GM19043 (cell line): ENCODE data around the gene TNIK.

Source experiments
- ATAC-seq: cut with Tn5 transposase; IDR thresholded peaks from one replicate; pipeline ENCODE4 v1.9.1; 2021; ENCODE audit warnings: low read depth; ENCODE audit not compliant: unreplicated experiment

TNIK gene

DNA sequence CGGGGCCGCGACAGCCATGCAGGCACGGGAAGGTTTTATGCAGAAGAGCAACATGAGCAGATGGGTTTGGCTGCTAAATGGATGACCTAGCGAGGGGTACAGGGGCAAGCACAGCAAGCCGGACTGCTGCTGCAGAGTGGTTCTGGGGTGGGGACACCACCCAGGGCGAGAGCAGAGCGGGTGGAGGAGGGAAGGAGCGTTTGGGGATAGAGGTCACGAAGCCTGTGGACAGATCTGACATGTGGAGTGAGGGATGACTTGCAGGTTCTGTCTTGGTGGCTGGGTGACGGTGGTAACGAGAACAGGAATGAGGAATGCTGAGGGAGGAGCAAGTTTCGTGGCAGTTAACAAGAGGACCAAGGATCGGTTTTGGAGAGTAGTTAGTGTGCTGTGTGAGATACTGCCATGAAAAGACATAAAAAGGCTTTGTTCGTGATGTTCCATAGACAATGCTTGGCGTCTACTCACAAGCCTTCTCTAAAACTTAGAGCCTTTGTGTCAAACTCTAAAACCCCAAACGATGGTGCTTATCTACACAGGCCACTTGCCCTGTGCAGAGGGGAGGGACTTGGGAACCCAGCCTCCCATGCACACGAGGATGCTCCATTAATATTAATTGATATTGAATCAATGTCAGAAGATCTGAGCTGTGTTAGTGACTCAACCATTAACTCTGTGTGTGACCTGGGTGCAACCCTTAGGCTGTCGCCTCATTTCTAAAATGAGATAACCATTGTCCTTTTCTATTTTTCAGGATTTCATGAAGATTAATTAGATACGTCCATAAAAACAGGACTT is 301.0 kb downstream of the TNIK start:
- no peak for ATAC-seq

DNA sequence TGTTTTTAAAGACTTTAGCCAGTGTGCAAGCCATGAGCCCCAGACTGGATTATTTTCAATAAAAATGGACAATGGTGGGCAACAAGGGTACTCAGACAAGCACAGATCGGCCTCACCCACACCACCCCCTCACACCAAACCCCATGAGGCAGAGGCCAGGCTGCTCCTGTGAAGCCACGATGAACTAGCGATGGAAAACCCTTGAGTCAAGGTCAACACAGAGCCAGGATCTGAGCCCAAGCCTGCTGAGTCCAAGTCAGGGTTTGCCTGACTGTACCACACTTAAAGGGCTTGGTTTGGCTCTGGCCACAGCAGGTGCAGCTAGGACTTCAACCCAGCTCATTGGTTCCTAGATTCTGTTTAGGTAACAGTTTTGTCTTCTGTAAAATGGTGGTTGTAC is 302.2 kb downstream of the TNIK start:
- ATAC-seq, result no peak

DNA sequence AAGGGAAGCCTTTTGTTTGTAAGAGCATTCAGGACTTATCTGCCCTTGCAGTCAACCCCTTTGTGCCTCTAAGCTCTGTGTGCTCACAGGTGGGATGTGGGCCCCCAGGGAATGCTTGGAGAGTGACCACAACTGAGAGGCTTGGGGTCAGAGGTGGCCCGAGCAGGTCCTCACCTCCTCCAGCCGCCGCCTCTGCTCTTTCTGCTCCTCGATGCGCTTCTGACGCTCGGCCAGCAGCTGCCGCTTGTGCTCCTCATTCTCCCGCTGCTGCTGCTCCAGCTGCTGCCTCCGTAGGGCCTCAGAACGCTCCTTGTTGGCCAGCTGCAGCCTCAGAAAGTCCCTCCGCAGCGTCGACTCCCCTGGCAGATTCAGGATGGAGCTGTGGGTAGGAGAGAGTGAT is 302.9 kb downstream of the TNIK start:
- ATAC-seq, result no peak

DNA sequence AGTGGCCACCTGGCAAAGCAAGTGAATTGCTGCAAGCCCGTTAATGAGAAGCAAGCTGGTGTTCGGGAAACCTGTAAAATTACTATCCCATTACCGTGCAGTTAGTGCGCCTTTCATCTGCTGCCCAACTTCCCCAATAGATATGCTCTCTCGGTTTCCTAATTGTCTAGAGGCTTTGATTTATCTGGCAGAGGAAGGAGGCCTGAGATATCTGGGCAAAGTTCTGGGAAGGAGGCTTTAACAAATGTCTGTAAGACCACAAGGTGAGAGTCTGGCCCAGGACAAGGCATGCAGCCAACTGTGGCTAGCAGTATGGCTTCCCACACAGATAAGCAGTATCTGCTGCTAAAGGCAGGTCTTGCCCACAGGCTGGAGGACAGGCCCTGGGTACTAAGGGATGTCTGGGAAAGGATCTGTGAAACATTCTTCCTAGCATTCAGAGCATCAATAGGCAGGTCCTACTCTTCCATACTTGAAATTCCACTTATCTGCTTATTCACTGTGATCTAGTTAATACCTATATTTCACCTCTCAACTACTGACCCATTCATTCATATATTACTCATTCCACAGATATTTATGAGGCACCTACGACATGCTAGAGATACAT is 303.7 kb downstream of the TNIK start:
- no peak for ATAC-seq

DNA sequence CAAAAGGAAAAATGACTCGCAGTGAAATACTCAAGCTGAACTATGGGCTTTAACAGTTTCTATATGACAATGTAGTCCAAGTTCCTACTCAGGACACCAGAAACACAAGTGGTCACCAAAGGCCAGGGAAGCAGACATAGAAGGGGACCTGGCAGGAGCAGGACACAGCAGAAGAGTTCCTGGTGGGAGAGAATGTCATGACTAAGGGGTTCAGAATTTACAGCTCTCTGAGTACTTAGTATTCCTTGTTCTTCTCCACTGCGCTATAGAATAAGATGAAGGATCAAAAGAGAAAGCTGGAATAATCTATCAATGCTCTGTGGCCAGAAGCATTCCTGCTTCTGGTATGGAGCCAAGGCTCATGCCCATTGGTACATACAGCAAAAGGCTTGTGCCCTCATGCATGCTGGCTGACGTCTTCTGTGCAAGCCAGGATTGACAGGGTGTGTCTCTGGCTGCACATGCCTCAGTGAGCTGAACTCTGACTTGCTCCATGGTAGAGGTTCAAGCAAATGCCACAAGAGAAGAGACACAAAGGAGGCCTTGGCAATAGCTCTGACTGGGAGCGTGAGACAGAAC is 305.0 kb downstream of the TNIK start:
- ATAC-seq, result no peak

DNA sequence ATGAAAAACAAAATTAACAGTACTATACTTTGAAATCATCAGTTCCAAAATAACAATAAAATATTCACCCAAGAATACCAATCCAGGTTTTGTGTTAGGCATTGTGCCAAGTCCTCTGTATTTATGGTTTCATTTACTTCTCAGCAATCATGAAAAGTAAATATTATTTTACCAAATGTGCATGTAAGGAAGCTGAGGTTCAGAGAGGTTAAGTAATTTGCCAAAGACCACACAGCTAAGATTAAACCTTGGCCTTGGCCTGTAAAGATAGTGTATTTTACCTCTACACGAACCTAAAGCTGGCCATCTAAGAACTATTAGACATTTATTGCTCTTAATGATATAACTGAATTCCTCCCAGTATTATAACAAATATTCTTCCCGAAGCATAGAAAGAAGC is 309.3 kb downstream of the TNIK start:
- no peak for ATAC-seq

DNA sequence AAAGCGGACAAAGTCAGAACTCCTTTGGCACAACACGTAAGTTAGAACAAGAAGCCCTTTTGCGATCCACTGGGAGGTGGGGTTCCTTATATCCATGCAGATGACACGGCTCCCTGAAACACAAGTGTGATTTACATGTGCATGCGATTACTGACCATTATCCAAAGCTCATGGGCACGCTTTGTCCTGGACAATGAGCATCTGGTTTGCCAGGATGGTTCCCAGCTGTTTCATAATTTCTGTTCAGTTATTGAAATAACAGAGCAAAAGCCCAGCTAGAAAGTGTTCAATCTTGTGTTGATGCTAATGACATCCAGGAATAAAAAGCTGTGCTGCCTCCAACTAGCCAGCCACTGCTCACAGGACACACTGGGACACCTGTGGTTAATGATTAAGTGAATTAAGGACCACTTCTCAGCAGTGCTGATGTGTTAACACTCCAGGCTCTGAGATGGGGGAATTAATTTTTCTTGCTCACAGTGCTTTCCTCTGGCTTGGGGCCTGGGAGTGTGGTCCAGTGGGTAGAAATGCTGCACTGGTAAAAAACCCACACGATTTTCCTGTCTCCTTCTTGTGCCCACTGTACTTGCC is 310.6 kb downstream of the TNIK start:
- ATAC-seq, result no peak

DNA sequence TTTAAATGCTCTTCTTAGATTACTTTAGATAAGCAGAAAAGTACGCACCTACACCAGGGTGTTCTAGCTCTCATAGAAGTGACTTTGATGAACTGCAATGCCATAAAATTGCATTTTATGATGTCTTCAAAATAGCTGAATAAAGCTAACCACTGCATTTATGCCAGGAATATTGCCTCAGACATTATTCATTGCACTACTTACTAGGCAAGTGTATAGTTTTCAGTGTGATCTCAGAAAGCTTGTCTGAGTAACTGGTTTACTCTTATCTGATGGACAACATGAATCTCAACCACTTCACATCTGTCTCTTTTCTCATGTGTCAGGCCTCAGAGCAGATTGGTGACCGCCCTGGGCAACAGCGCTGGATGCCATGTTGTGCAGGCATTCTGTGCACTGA is 314.4 kb downstream of the TNIK start:
- no peak for ATAC-seq

DNA sequence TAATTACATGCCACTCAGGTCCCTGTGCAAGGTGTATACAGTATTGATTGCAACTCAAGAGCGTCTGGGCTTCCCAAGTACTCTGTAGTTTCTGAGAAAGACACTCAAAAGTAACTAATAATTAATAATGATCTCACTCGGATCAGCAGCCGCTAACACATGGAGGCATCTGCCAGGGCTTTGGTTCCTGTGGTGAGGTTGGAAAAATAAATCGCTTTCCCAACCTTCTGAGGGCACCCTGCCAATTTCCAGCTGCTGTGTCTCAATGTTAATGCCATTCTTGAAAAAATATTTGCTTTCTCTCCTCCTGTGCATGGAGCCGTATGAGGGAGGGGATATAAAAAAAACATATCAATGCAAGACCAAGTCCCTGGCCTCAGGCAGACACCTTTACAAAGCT is 317.2 kb downstream of the TNIK start:
- ATAC-seq, result no peak

DNA sequence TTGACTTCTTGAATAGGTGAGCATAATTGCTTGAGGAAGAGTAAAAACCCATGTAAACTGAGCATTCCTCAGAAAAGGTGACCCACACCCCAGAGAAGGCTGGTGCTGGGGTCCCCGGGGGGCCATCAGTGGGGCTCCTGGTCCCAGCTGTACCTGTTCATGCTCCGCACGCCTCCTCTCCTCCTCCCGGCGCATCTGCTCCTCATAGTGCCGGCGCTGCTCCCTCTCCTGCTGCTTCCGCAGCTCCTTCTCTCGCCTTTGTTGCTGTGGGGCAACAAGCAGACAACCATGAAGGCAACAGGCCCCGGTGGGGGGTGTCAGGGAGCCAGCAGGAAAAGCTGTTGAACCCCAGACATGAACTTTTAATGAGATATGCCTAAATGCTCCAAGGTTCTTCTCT is 320.0 kb downstream of the TNIK start:
- ATAC-seq, result no peak

DNA sequence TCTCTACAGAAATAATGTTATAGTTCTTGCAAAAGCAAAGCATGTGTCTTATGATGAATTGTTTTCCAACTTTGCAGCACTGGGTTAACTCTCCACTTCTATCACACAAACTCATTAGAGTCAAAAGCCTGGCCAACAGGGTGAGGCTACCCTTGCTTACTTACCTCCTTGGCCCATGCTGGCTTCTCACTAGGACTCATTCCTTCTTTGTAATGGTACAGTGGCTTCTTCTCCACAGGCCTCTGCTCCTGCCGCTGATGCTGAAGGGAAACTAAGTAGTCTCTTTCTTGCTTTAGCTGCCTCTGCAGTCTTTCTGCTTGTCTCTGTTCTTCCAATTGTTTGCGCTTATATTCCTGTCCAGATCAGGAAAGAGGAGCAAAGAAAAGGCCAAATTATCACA is 322.2 kb downstream of the TNIK start:
- ATAC-seq, result no peak

DNA sequence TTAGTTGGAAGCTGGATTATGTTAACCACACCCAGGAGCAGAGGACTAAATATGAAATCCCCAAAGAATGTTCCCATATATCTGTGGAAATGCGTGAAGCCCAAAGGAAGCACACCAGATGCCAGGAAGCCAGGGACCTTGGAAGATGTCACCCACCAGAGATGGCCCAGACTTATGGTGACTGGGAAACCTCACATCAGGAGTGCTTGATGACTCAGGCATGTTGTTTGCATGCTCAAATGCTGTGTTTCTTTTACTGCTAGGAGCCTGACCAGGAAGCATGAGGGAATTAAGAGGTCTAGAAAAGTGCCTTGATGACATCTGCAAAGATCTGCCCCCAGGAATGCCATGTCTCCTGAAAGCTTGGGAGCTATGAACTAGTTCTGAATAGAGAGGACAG is 324.7 kb downstream of the TNIK start:
- ATAC-seq, result no peak

DNA sequence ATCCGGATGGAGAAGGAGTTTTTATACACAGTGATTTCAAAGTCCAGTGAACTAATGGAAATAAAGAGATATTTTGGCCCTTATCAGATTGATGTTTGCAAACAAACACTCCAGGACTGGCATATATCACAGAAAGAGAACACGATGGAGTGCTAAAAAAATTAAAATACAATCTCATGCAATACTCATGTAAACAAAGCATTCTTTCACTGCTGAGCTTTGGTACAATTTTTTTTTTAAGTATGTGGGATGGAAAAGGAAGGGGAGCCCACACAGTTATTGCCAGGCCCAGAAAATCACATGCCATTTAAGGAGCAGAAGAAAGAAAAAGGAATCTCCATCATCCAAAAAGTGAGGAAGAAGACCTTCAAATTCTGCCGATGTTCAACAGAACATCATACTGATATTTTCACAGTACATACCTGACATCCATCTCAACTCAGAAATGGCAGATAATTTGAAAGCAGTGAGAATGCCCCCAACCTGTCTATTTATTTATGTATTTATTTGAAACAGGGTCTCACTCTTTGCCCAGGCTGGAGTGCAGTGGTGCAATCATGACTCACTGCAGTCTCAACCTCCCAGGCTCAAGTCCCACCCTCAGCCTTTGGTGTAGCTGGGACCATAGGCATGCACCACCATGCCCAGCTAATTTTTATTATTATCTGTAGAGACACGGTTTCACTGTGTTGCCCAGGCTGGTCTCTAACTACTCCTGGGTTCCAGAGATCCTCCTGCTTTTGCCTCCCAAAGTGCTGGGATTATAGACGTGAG is 326.2 kb downstream of the TNIK start:
- ATAC-seq, result no peak

DNA sequence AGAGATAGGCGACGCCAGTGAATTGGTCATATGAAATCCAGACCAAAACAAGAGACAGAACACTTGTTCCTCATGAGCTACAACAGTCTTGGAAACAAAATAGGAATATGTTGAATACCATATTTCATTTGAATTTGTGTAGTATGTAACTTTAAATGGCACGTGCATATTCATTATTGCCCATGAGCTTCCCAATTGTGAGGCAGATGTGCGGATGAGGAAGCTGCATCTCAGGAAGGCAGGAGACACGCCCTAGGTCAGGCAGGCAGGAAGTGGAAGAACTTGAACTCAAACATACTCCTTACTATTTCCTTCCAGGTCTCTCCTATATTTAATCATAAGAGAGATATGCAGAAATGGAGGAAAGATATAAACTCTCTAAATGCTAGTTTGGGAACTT is 326.9 kb downstream of the TNIK start:
- no peak for ATAC-seq

DNA sequence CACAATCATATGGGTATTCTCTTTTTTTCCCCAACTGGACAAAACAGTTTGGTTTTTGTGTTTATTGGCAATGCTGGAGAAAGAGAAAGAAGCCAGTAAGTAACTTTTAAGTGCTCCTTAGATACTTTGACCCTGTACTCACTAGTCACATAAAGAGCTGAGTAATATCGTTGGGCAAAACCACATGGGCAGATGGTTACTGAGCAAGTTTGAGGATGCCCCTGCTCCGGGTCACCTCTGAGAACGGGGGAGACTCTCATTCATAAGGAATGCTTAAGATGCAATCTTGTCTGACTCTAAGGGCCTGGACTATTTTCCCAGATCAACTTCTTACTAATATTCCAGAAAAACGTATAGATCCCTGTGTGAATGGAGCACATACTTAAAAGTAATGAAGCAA is 327.3 kb downstream of the TNIK start:
- ATAC-seq, result no peak

DNA sequence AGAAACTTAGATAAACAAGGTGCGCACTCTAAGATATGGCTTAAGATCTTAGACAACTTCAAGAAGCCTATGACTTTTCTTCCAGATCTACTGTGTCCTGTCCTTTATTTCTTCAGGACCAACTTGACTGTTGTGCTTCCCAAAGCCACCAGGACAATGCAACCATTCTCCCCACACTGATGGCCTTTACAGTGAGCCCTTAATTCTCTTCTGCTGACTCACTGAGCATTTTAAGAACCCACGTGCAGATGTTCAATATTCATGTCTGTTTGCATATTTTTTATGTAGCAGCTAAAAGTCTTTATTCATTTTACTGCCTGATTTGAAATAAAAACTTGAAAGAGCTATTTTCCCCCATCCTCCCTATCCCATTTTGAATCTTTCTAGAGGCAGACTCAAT is 330.4 kb downstream of the TNIK start:
- no peak for ATAC-seq

DNA sequence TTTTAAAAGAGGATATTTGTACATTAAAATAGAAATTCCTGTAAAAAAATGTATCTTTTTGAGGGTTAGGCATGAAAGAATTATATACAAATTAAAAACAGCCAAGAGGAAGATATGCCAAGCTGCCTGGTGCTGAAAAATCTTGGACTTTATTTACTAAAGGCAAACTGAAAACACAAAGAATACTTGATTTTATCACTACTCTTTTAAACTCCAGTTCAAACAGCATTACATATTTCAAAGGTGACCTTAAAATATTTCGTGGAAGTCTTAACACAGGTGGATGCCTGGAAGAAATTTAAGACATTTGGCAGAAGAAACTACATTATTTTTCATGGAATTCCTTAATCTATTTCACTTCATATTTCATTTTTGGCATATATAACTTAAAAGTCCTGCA is 332.6 kb downstream of the TNIK start:
- ATAC-seq, result no peak

DNA sequence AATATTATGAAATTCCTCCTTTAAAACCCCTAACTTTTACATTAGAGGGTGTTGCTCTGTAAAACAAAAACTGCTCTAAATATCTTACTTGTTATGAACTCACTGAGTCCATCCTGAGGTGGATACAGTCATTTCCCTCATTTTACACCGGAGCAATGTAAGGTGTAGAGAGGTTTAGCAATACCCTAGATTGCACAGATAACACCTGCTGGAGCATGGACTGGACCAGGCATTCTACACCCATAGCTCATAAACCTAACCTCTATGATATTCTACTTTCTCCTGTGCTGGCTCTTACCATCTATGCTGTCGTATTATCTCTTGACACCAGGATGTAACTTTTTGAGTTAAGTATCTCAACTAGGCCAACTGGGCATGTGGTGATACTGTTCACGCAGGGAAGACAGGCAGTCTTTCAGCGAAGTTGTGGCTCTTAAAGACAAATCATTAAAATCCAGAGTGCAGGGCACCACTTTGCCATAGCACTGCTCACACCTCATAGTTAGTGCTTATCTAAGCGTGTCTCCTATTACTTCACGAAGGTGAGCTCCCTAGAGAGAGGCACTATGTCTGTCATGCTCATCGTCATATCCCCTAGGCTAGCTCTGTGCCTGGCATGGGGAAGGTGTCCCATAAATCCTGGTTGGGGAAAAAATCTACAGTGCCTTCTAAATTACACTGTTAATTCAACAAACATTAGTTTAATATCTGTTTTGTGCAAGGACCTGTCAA is 333.6 kb downstream of the TNIK start:
- no peak for ATAC-seq

DNA sequence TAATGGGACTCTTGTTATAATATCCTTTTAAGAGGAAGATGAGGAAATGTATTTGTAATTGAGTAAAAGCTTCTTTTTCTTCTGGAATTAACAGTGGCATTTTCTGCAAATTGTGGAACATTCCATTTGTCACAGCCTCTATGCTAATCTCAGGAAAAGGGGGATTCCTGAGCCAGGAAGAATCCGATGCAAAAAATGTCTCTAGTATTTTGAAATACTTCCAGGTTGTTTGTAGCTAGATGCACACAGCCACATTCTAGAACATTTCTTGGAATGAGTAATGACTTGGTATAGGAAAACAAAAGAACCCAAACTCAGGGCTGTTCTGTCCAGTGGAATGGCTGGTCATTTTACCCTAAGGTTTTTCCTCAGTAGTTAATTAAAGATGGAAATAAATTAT is 335.2 kb downstream of the TNIK start:
- no peak for ATAC-seq

DNA sequence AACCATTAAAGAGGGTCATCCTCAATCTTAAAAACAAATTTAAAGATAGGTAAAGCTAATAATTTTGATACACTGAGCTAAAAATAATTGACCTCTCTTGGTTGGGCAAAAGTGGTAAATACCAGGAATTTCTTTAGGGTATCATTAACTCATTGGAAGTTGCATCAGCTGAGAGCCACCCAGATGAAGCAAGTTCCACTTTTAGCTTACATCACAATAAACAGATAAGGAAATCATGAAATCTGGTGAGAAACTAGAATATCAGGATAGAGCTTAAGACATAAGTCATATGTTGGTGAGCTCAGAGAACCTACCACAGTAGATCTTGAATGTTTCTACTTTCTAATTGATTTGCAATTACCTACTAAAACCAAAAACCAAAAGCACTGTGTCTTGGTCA is 336.3 kb downstream of the TNIK start:
- ATAC-seq, result no peak
